ENCODE measurements around the gene CD93. TPM values are rescaled to one million over a fixed set of nuclear protein-coding genes. Genes with fewer than 3 reads are reported as not detected.

CD93 gene
- total RNA-seq, 1 experiment from 2014 or later: not detected

GRCh38 chr20:23120936-23121750 is 35.0 kb upstream of the CD93 start:
- no peak for DNase-seq (ENCODE audit: low spot score)

DNA sequence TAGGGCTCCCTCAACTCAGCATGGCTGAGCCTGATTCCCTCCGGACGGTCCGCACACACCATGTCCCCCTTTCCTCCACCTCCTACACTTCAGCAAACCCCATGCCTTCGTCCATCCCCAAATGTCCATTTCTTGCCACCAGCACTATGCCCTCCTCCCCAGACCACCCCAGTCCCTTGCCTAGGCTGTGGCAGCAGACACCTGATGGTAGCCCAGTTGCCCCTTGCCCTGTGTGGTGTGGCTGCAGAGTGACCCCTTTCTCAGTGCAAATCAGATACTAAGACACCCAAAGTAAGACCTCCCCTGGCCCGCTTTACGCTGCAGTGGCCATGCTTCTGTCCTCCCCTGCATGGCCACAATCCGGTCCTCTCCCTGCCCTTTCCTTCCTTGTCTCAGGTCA is 34.1 kb upstream of the CD93 start:
- DNase-seq (ENCODE audit: low spot score): no peak

DNA sequence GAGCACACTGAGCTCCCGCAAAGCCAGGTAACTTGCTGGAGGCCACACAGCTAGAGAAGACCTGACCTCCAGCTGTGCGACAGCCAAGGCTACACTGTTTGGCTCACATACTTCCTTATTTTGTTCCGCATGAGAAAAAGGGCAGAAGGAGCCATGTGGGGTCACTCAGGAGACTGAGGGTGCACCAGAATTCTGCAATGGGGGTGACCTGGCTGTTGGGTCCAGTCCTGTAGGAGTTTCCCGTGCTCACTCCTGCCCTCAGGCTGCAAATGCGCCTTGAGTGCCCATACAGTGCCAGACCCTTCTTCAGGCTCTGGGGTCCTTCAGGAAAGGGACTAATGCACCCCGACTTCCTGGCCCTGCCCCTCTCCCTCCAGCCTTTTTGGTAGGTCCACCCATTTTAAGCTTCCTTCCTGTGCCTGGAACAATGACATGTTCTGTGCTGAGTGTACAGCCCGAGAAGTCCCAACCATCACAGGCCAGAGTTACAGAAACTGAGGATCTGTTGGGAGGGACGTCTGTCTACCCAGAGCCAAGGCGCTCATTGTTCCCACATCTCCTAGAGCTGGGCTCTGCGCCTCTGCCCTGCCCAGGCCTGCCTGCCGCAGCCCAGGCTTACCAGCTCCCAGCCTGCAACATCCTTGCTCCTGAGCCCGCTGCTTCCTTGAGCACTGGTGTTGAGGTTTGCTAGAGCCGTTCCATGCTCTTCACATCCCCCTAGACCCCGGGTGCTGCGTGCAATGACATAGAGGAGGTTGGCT is 33.5 kb upstream of the CD93 start:
- no peak for DNase-seq (ENCODE audit: low spot score)

GRCh38 chr20:23118766-23119165 is 32.6 kb upstream of the CD93 start:
- DNase-seq (ENCODE audit: low spot score): no peak

GRCh38 chr20:23118144-23118543 is 32.0 kb upstream of the CD93 start:
- DNase-seq (ENCODE audit: low spot score): no peak

DNA sequence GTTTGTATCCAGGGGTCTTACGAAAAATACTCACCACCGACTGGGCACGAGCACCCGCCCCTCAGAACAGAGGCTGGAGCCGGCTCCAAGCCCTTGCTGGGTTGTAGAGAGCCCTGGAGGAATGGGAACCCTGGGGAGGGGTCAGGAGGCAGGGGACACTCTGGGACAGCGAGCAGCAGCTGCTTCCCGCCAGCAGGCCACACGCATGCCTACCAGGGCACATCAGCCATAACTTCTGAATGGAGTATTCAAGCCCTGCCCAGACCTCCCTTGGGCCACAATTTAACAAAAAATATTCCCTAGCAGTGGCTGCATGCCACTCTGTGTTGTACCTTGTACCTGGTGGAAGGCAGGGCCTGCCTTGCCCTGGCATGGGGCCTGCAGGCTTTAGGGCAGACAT is 31.6 kb upstream of the CD93 start:
- DNase-seq (ENCODE audit: low spot score): no peak

DNA sequence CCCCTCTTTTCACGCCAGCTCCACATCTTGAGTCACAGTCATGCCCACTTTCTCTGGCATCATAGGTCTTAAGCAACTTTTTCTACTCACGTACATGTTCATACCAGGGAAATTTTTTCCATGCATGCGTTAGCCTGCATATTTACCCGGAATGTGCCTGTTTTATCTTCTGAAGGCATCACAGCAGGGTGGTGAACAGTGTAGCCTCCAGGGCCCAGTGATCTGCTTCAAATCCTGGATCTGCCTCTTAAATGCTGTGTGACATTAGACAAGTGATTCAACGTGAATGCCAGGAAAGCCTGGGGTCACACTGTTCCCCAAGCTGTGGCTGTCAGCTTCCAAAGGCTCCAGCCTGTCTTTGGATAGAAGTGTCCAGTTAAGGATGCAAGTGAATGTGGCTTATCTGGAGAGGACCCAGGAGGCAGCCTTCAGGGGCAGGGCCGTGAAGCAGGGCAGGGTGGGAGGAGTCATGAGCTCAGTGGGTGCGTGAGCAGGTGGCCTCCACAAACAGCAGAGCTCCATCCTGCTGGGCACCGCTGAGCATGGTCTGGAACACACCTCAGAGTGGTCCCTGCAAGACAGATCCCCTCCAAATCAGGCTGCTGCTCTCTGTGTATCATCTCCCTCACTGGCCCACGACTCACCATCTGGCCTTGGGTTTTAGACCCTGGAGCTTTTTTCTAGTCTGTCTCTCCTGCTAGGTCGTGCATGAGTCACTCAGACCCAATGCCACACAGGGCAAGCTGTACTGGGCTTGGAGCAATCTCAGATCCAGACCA is 30.4 kb upstream of the CD93 start:
- DNase-seq (ENCODE audit: low spot score): peak; percentile 5

- DNase-seq (ENCODE audit: low spot score): no peak
These were observed 29.7 kb upstream of the CD93 start for GRCh38 chr20:23115822-23116221.

DNA sequence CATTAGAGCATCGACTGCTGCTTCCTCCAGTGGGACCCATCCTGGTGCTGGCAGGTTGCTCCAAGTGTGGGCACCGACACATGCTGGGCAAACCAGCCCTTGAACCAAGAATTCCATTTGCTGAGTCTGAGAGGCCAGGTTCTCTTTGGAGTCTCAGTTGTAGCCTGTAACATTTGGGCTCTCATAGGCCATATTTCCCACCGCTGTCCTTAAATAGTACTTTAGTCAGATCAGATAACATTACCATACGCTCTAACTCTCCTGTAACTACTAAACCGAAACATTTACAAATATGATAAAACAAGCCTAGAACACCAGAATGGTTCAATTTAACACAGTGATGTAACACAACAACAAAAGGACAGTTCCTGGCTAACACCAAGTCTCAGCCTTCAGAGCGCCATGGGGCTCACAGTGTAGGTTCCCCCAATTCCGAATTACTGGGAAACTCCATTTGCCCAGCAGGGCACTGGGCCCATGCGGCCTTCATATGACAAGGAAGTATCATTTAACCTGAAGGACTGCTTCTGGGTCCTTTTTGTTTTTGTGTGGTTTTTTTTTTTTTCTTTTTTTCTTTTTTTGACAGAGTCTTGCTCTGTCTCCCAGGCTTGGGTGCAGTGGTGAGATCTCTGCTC is 28.4 kb upstream of the CD93 start:
- no peak for DNase-seq (ENCODE audit: low spot score)

GRCh38 chr20:23114018-23114417 is 27.9 kb upstream of the CD93 start:
- DNase-seq (ENCODE audit: low spot score): no peak

GRCh38 chr20:23112595-23112994 is 26.5 kb upstream of the CD93 start:
- no peak for DNase-seq (ENCODE audit: low spot score)

DNA sequence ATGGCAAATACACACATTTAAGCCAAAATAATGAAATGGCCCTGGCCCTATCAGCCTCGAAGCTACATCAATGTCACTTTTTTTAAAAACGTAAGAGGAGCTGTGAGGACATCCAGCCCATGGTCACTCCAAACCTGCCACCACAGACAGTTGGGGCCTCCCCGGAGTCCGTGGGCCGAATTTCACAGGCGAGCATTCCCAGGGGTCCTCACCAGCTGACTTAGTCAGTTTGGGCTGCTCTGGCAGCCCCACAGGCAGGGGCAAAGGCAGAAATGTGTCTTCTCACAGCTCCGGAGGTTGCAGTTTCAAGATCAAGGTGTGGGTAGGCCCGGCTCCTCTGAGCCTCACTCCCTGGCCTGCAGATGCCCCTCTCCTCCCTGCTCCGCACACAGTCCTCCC is 25.8 kb upstream of the CD93 start:
- no peak for DNase-seq (ENCODE audit: low spot score)

DNA sequence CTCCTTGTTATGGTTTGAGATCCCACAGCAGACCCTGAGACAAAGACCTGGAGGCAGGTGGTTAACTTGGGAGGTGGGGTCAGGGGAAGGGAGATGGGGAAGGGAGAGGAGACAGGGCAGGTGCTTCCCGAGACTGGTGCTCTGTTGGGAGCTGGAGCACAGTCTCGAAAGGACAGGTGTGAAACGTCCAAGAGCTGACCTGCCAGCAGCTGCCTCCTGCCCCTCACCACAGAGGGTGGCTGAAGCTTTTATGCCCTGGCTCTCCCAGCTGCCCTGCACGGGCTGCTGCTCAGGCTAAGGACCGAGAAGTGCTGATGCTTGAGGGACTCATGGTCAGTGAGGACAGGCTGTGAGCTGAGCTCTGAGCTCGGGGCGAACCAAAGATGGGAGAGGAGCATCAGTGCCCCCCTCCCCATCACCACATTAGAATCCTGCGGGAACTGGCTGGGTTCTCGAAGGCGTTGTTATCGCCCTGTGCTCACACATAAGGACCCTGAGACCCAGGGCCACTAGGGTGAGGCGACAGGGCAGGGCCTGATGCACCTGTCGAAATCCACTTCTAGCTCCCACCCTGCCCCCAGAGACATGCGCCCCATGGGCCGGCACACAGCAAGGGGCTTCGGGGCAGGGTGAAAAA is 25.3 kb upstream of the CD93 start:
- DNase-seq (ENCODE audit: low spot score): no peak

GRCh38 chr20:23108871-23109270 is 22.7 kb upstream of the CD93 start:
- no peak for DNase-seq (ENCODE audit: low spot score)

GRCh38 chr20:23107466-23107865 is 21.3 kb upstream of the CD93 start:
- DNase-seq (ENCODE audit: low spot score): no peak

- no peak for DNase-seq (ENCODE audit: low spot score)
These were observed 20.2 kb upstream of the CD93 start for GRCh38 chr20:23106271-23106851.

DNA sequence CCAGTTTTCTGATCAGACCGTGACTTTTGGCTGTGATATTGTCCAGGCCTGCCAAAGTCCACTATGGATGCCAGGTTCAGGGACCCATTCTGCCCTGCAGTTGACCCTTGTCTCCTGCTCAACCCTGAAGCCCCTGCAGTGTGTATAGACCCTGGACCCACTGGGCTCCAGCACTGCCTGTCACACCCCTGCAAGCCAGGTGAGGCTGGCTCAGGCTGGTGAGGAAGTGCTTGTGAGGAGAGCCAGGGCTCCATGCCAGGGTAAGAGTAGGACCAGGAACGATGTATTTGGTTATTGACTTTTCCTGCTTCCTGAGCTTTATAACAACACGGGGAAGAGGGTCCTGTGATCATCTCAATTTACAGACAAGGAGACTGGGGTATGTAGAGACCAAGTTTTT is 19.1 kb upstream of the CD93 start:
- no peak for DNase-seq (ENCODE audit: low spot score)

DNA sequence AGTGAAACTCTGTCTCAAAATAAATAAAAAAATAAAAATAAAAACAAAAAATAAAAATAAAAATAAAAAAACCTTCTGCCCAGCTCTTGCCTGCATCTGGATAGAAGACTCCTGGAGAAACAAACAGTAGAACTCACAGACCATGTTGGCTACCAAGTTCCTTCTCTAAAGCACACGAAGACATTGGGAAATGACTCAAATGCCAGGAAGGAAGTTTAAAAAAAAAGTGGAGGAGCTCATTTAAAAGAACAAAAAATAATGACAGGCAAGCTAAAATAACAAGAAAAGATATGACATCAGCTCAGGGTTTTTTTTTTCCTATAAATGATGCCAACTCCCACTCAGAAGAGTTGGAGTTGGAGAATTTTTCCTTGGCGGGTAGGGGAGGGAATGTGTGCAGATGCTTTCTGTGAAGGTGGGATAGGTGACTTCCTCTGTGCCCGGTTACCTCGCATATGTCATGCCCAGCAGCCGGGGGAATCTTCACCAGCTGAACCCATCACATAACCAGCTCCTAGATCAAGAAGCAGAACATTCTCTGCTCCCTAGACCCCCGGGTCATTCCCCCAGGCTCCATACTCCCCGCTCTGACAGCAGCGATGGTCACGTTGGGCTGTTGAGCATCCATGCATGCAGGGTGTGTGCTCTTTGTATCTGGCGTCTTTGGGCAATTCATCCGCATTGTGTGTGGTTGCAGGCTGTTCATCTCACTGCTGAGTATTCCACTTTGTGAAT is 17.3 kb upstream of the CD93 start:
- DNase-seq (ENCODE audit: low spot score): no peak

GRCh38 chr20:23101696-23102406 is 15.7 kb upstream of the CD93 start:
- DNase-seq (ENCODE audit: low spot score): no peak

DNA sequence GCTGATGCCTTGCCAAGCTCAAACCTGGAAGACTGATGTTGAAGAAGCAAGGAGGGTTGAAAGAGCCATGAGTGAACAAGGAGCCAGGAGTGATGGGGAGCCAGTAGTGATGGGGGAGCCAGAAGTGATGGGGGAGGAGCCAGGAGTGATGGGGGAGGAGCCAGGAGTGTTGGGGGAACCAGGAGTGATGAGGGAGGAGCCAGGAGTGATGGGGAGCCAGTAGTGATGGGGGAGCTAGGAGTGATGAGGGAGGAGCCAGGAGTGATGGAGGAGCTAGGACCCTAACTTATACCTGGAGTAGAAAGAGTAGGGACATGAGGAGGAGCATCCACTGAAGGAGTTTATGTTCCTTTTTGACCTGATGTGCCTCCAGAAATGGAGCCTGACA is 14.6 kb upstream of the CD93 start:
- no peak for DNase-seq (ENCODE audit: low spot score)
